CD14-positive monocyte (primary cell): Measurements from ENCODE around the gene CCDC141. TPM values are rescaled to one million over a fixed set of nuclear protein-coding genes. Genes with fewer than 3 reads are reported as not detected.

Source experiments
- DNase-seq, 3 donors: peaks; one replicate each; pipeline ENCODE4 v3.0.0-alpha.2; 2011 to 2022
- H2AFZ ChIP-seq: 2 replicates; pipeline ENCODE4 v1.6.0; 2012; ENCODE audit warnings: mild to moderate bottlenecking, low read depth, low read length, inconsistent platforms; ENCODE audit not compliant: insufficient read depth, poor library complexity, severe bottlenecking
- H3K27ac ChIP-seq, 2 donors: 1 replicate in 1 of 2; 2 replicates in 1 of 2; pipeline ENCODE4 v1.5.1; 2012 to 2013; ENCODE audit warnings: low read length in 2 of 2, control low read depth in 1 of 2, inconsistent platforms in 1 of 2, low read depth in 1 of 2, mild to moderate bottlenecking in 1 of 2
- H3K27me3 ChIP-seq, 2 donors: one replicate each; pipeline versions ENCODE4 v1.6.0 to v1.6.1; 2011 to 2013; ENCODE audit warnings: low read length in 2 of 2; ENCODE audit not compliant: control insufficient read depth in 2 of 2, insufficient read depth in 2 of 2
- H3K36me3 ChIP-seq, 2 donors: replicated peaks in 1 of 2; 1 replicate in 1 of 2; 2 replicates in 1 of 2; pipeline versions ENCODE4 v1.5.1 to v1.6.1; 2012 to 2013; ENCODE audit warnings: low read length in 2 of 2, control low read depth in 1 of 2, inconsistent platforms in 1 of 2, mild to moderate bottlenecking in 1 of 2; ENCODE audit not compliant: insufficient read depth in 2 of 2, control insufficient read depth in 1 of 2
- H3K4me1 ChIP-seq, 2 donors: 1 replicate in 1 of 2; 2 replicates in 1 of 2; pipeline versions ENCODE4 v1.5.1 to v1.6.1; 2012 to 2013; ENCODE audit warnings: low read length in 2 of 2, control low read depth in 1 of 2, inconsistent platforms in 1 of 2, mild to moderate bottlenecking in 1 of 2, moderate library complexity in 1 of 2; ENCODE audit not compliant: insufficient read depth in 2 of 2, control insufficient read depth in 1 of 2
- H3K4me2 ChIP-seq: replicated peaks from 2 replicates; pipeline ENCODE3; 2012; ENCODE audit warnings: low read length, moderate library complexity, mild to moderate bottlenecking; ENCODE audit not compliant: poor library complexity, severe bottlenecking; ENCODE audit errors: extremely low read depth
- H3K4me3 ChIP-seq, 3 experiments: fragments of 200-600 bp in 1 of 3; sonication (generic) in 1 of 3; replicated peaks in 1 of 3; 1 replicate in 2 of 3; 2 replicates in 1 of 3; pipeline ENCODE4 v1.5.1; 2011 to 2013; ENCODE audit warnings: low read length in 3 of 3, mild to moderate bottlenecking in 3 of 3, control low read depth in 2 of 3, low read depth in 2 of 3, inconsistent platforms in 1 of 3, moderate library complexity in 1 of 3
- H3K79me2 ChIP-seq: 2 replicates; pipeline ENCODE4 v1.6.0; 2012; ENCODE audit warnings: mild to moderate bottlenecking, control low read depth, inconsistent platforms, low read length, moderate library complexity; ENCODE audit not compliant: insufficient read depth
- H3K9ac ChIP-seq: 2 replicates; pipeline ENCODE4 v1.6.0; 2017; ENCODE audit warnings: low read length, mild to moderate bottlenecking; ENCODE audit not compliant: insufficient read depth, poor library complexity, severe bottlenecking
- H3K9me3 ChIP-seq, 2 donors: replicated peaks in 1 of 2; 1 replicate in 1 of 2; 2 replicates in 1 of 2; pipeline versions ENCODE4 v1.5.1 to v1.6.1; 2012 to 2013; ENCODE audit warnings: low read length in 2 of 2, control low read depth in 1 of 2; ENCODE audit not compliant: control insufficient read depth in 1 of 2, insufficient read depth in 1 of 2
- H4K20me1 ChIP-seq: 2 replicates; pipeline ENCODE4 v1.6.0; 2012; ENCODE audit warnings: mild to moderate bottlenecking, low read length, control low read depth, moderate library complexity; ENCODE audit not compliant: insufficient read depth
- H3K27ac Mint-ChIP-seq, 7 donors: one replicate each; pipeline ENCODE4 v1.8.0; 2020; ENCODE audit warnings: mild to moderate bottlenecking in 7 of 7, mixed read lengths in 7 of 7, moderate library complexity in 6 of 7, inconsistent platforms in 2 of 7
- H3K27me3 Mint-ChIP-seq, 3 donors: one replicate each; pipeline ENCODE4 v1.8.0; 2021 to 2022; ENCODE audit warnings: low read depth in 3 of 3, mild to moderate bottlenecking in 3 of 3, mixed read lengths in 3 of 3, moderate library complexity in 3 of 3, inconsistent platforms in 1 of 3
- H3K36me3 Mint-ChIP-seq, 2 donors: one replicate each; pipeline ENCODE4 v1.8.0; 2020; ENCODE audit warnings: mixed read lengths in 2 of 2, inconsistent platforms in 1 of 2, mild to moderate bottlenecking in 1 of 2
- H3K4me1 Mint-ChIP-seq: one replicate; pipeline ENCODE4 v1.8.0; 2020; ENCODE audit warnings: mild to moderate bottlenecking, mixed read lengths
- H3K4me3 Mint-ChIP-seq, 2 donors: one replicate each; pipeline ENCODE4 v1.8.0; 2020; ENCODE audit warnings: mild to moderate bottlenecking in 2 of 2, mixed read lengths in 2 of 2, moderate library complexity in 1 of 2
- H3K9me3 Mint-ChIP-seq, 7 donors: one replicate each; pipeline ENCODE4 v1.8.0; 2020 to 2022; ENCODE audit warnings: mixed read lengths in 7 of 7, mild to moderate bottlenecking in 6 of 7, moderate library complexity in 6 of 7, inconsistent platforms in 2 of 7
- WGBS: methylation state at CpG from one replicate; pipeline ENCODE4 v1.1.5; 2013; ENCODE audit warnings: missing lambda C conversion rate; ENCODE audit not compliant: insufficient coverage; 5-methylcytosine and 5-hydroxymethylcytosine counted together
- intact Hi-C, 2 donors: fragments of 100-400 bp; cut with micrococcal nuclease; formaldehyde crosslinking; loops; one replicate each; pipeline versions ENCODE4 v1.15.0 to v1.15.1; 2023
- polyA plus RNA-seq, 3 donors: library from polyadenylated mRNA; depleted of rRNA in 1 of 3; unstranded in 2 of 3; stranded (reverse) in 1 of 3; fragments of 300-500 nt in 2 of 3; fragments of >200 nt in 1 of 3; fragmentation: Illumina TruSeq in 2 of 3; gene quantifications; 1 replicate in 2 of 3; 2 replicates in 1 of 3; pipeline ENCODE4 v1.2.3, GENCODE V29; 2012 to 2021
- TF ChIP-seq, protein P1 (sequence below): fragments of 200-600 bp; IDR thresholded peaks from one replicate; pipeline ENCODE4 v1.8.0; 2022; ENCODE audit warnings: antibody characterized with exemption, mild to moderate bottlenecking

CCDC141 gene
- polyA plus RNA-seq, 3 donors, result not detected

- H3K4me1 Mint-ChIP-seq, result no peaks in the 10 kb centered on the region
- Histone ChIP-seq H3K4me2 (no peak overlapping the region), H3K27ac (no peak overlapping the region), H4K20me1 (no peaks in the 10 kb centered on the region), H3K9ac (no peak overlapping the region), H3K4me1 (no peaks in the 10 kb centered on the region), H3K9me3 (no peaks in the 10 kb centered on the region), H3K79me2 (no peaks in the 10 kb centered on the region), H3K4me3 (no peak overlapping the region), H3K36me3 (no peaks in the 10 kb centered on the region), H2AFZ (no peak overlapping the region), H3K27me3 (no peaks in the 10 kb centered on the region)
- H3K27ac Mint-ChIP-seq, result no peak overlapping the region
- peaks cover 0 to 4% (median 0%) of the 10 kb centered on the region in 7 donors for H3K9me3 Mint-ChIP-seq
- intact Hi-C loops, result no loop called here
- peaks cover 0 to 9% (median 0%) of the 10 kb centered on the region in 3 donors for H3K27me3 Mint-ChIP-seq
- no peak overlapping the region for H3K4me3 Mint-ChIP-seq
- TF ChIP-seq, protein P1, sequence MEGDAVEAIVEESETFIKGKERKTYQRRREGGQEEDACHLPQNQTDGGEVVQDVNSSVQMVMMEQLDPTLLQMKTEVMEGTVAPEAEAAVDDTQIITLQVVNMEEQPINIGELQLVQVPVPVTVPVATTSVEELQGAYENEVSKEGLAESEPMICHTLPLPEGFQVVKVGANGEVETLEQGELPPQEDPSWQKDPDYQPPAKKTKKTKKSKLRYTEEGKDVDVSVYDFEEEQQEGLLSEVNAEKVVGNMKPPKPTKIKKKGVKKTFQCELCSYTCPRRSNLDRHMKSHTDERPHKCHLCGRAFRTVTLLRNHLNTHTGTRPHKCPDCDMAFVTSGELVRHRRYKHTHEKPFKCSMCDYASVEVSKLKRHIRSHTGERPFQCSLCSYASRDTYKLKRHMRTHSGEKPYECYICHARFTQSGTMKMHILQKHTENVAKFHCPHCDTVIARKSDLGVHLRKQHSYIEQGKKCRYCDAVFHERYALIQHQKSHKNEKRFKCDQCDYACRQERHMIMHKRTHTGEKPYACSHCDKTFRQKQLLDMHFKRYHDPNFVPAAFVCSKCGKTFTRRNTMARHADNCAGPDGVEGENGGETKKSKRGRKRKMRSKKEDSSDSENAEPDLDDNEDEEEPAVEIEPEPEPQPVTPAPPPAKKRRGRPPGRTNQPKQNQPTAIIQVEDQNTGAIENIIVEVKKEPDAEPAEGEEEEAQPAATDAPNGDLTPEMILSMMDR, result no peak
- WGBS, result 88% methylated on average over 1 of the region's 3 CpGs
- no peaks in the 10 kb centered on the region for H3K36me3 Mint-ChIP-seq
- DNase-seq, result peak in 1 of 3 donors; percentile 16
Observed at GRCh38 chr2:178870703-178871102, 179.2 kb downstream of the CCDC141 start.

- Mint-ChIP-seq H3K4me3 (no peak overlapping the region), H3K4me1 (no peaks in the 10 kb centered on the region), H3K36me3 (no peaks in the 10 kb centered on the region), H3K27me3 (peaks cover 0 to 3% (median 0%) of the 10 kb centered on the region in 3 donors), H3K27ac (no peak overlapping the region), H3K9me3 (peaks cover 0 to 4% (median 0%) of the 10 kb centered on the region in 7 donors)
- Histone ChIP-seq H3K27ac (no peak overlapping the region), H2AFZ (no peak overlapping the region), H3K36me3 (no peaks in the 10 kb centered on the region), H3K4me3 (no peak overlapping the region), H3K4me1 (no peaks in the 10 kb centered on the region), H3K27me3 (no peaks in the 10 kb centered on the region), H3K9ac (no peak overlapping the region), H4K20me1 (no peaks in the 10 kb centered on the region), H3K9me3 (no peaks in the 10 kb centered on the region), H3K79me2 (no peaks in the 10 kb centered on the region), H3K4me2 (no peak overlapping the region)
- no CpG with 5 or more reads among the region's 2 CpGs for WGBS
- no peak for DNase-seq
- intact Hi-C loops, result no loop called here
- TF ChIP-seq, protein P1, result no peak
Observed at GRCh38 chr2:178865999-178866398, 183.9 kb downstream of the CCDC141 start.
